SU-DHL-6 (cell line): Measurements from ENCODE around the gene SENP2.

ENCODE experiments used
- H2AFZ ChIP-seq: fragments of 200-600 bp; sonication (generic); 2 replicates; pipeline ENCODE4 v1.6.1; 2014; ENCODE audit warnings: low read depth, mild to moderate bottlenecking, moderate library complexity, mixed read lengths, antibody characterized with exemption, low read length; ENCODE audit not compliant: severe bottlenecking
- H3F3A ChIP-seq: fragments of 200-600 bp; shearing (Covaris generic); 2 replicates; pipeline ENCODE4 v1.6.0; 2016; ENCODE audit warnings: antibody characterized with exemption, mild to moderate bottlenecking; ENCODE audit not compliant: insufficient read depth
- H3K27ac ChIP-seq: fragments of 200-600 bp; sonication (generic); 2 replicates; pipeline ENCODE4 v1.5.1; 2016; ENCODE audit warnings: low read depth, mild to moderate bottlenecking, low read length, moderate library complexity, mixed read lengths
- H3K27me3 ChIP-seq: fragments of 200-600 bp; sonication (generic), shearing (Covaris generic); 2 replicates; pipeline ENCODE4 v1.6.0; 2014; ENCODE audit warnings: mild to moderate bottlenecking, low read length
- H3K36me3 ChIP-seq: fragments of 200-600 bp; sonication (generic); 2 replicates; pipeline ENCODE4 v1.6.1; 2014; ENCODE audit warnings: mild to moderate bottlenecking, low read length, mixed read lengths
- H3K4me2 ChIP-seq: fragments of 300-600, 200-600 bp; shearing (Covaris generic), sonication (generic); 2 replicates; pipeline ENCODE4 v1.6.0; 2014; ENCODE audit warnings: low read length, low read depth, mild to moderate bottlenecking; ENCODE audit not compliant: poor library complexity, severe bottlenecking
- H3K4me3 ChIP-seq: fragments of 200-600 bp; sonication (generic); 2 replicates; pipeline ENCODE4 v1.5.1; 2014; ENCODE audit warnings: antibody characterized with exemption, low read length, mild to moderate bottlenecking, mixed read lengths; ENCODE audit not compliant: insufficient read depth, poor library complexity, severe bottlenecking
- H3K79me2 ChIP-seq: fragments of 200-600 bp; sonication (generic); 2 replicates; pipeline ENCODE4 v1.6.1; 2014; ENCODE audit warnings: mild to moderate bottlenecking, low read length, moderate library complexity; ENCODE audit not compliant: insufficient read depth
- H3K9ac ChIP-seq: fragments of 200-600 bp; sonication (generic); 2 replicates; pipeline ENCODE4 v1.7.0; 2014; ENCODE audit warnings: mild to moderate bottlenecking, low read length
- H3K9me2 ChIP-seq: fragments of 200-600 bp; sonication (generic); replicated peaks from 2 replicates; pipeline ENCODE4 v1.6.1; 2014; ENCODE audit warnings: low read length; ENCODE audit not compliant: insufficient read depth
- H3K9me3 ChIP-seq: fragments of 200-600 bp; sonication (generic); 2 replicates; pipeline ENCODE4 v1.6.1; 2014; ENCODE audit warnings: low read length, mixed read lengths; ENCODE audit not compliant: insufficient read depth
- H4K20me1 ChIP-seq: fragments of 200-600 bp; sonication (generic); 2 replicates; pipeline ENCODE4 v1.6.1; 2014; ENCODE audit warnings: low read depth, mild to moderate bottlenecking, antibody characterized with exemption, low read length, moderate library complexity, mixed read lengths
- CTCF ChIP-seq: fragments of 200-600 bp; sonication (generic); IDR thresholded peaks from one replicate; pipeline ENCODE4 v1.5.1; 2017; ENCODE audit warnings: antibody characterized with exemption, mild to moderate bottlenecking, low read length, moderate library complexity; ENCODE audit not compliant: insufficient read depth, poor library complexity, severe bottlenecking
- EZH2phosphoT487 ChIP-seq: fragments of 200-600 bp; sonication (generic), shearing (Covaris generic); conservative IDR thresholded peaks from 2 replicates; pipeline ENCODE4 v1.6.1; 2018; ENCODE audit warnings: mild to moderate bottlenecking, antibody characterized with exemption, low read length, moderate library complexity, mixed read lengths

The SENP2 gene

GRCh38 chr3:185558395-185558794, 27.7 kb upstream of the SENP2 start:
- TF ChIP-seq CTCF (no peak), EZH2phosphoT487 (no peak)
- Histone ChIP-seq H3K4me2 (no peak overlapping the region), H3K27ac (no peak overlapping the region), H3K4me3 (no peak overlapping the region), H3F3A (no peaks in the 10 kb centered on the region), H3K36me3 (no peaks in the 10 kb centered on the region), H3K79me2 (no peaks in the 10 kb centered on the region), H3K9ac (no peak overlapping the region), H3K9me3 (no peaks in the 10 kb centered on the region), H4K20me1 (no peaks in the 10 kb centered on the region), H2AFZ (peak overlapping the region; percentile 12), H3K27me3 (no peaks in the 10 kb centered on the region), H3K9me2 (no peaks in the 10 kb centered on the region)

GRCh38 chr3:185559706-185560090, 26.4 kb upstream of the SENP2 start:
- Histone ChIP-seq H3K36me3 (no peaks in the 10 kb centered on the region), H2AFZ (peak overlapping the region; percentile 26), H4K20me1 (no peaks in the 10 kb centered on the region), H3K79me2 (no peaks in the 10 kb centered on the region), H3K9ac (no peak overlapping the region), H3K9me2 (no peaks in the 10 kb centered on the region), H3K27me3 (no peaks in the 10 kb centered on the region), H3K4me2 (peak overlapping the region; percentile 44), H3K4me3 (no peak overlapping the region), H3F3A (no peaks in the 10 kb centered on the region), H3K9me3 (no peaks in the 10 kb centered on the region), H3K27ac (no peak overlapping the region)
- TF ChIP-seq EZH2phosphoT487, result no peak
- no peak for TF ChIP-seq CTCF

- Histone ChIP-seq H3K27ac (no peak overlapping the region), H3K4me2 (no peak overlapping the region), H3K9me3 (no peaks in the 10 kb centered on the region), H2AFZ (no peak overlapping the region), H3K9ac (no peak overlapping the region), H3K9me2 (no peaks in the 10 kb centered on the region), H4K20me1 (no peaks in the 10 kb centered on the region), H3F3A (no peaks in the 10 kb centered on the region), H3K27me3 (no peaks in the 10 kb centered on the region), H3K4me3 (no peak overlapping the region), H3K79me2 (no peaks in the 10 kb centered on the region), H3K36me3 (no peaks in the 10 kb centered on the region)
- TF ChIP-seq EZH2phosphoT487, result no peak
- no peak for TF ChIP-seq CTCF
These were observed 25.4 kb upstream of the SENP2 start for GRCh38 chr3:185560676-185561075.
